ENCODE data around the gene EYA2.

Gene EYA2

GRCh38 chr20:47215653-47216397 lies 321.2 kb downstream of the EYA2 start:
- no peak for DNase-seq

GRCh38 chr20:47216819-47217410 lies 322.3 kb downstream of the EYA2 start:
- DNase-seq = no peak

- DNase-seq = no peak
Observed at GRCh38 chr20:47217482-47218446, 323.1 kb downstream of the EYA2 start.

GRCh38 chr20:47220161-47220582 lies 325.5 kb downstream of the EYA2 start:
- peak; percentile 52 for DNase-seq

DNA sequence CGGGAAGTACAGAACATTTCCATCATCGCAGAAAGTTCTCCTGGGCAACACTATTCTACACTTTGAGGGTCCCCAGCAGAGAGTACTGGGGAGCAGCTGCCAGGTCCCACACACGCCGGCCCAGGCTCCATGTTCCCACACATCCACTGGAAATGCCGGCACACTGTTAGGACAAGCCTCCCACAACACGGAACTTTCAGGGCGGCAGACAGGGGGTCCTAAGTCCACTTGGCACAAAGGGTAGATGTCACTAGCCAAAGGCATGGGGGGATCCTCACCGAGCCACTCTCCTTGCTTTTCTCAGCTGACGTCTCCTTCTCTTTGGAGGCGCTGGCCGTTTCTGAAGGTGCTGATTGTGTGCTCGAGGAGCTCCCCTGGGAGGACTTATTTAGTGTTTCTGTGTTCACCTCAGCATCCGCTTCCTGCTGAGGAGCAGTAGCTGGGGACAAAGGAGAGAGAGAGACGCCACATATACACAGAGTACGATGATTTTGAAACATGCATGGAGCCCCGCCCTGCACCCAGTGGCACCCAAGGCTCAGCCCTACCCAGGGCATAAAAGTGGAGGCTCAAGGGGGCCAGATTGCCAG lies 326.5 kb downstream of the EYA2 start:
- no peak for DNase-seq

- no peak for DNase-seq
Observed at GRCh38 chr20:47222468-47223119, 328.0 kb downstream of the EYA2 start.

DNA sequence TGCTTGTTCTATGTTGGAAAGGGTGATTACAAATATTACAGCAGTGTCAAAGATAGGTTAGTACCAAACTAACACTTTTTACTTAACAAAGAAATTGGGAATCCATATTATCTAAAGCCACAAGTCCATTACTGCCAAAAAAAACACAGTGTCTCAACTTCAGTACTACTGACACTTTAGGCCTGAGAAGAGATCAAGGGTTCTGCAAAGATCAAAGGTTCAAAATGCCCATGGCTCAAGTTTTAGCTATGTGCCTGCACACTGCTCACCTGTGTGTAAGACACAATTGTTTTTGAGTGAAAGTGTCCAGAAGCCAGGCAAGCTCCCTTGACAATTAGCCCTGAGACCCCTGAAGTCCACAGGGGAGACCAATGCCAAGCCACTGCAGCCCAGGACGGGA lies 329.3 kb downstream of the EYA2 start:
- DNase-seq = no peak

DNA sequence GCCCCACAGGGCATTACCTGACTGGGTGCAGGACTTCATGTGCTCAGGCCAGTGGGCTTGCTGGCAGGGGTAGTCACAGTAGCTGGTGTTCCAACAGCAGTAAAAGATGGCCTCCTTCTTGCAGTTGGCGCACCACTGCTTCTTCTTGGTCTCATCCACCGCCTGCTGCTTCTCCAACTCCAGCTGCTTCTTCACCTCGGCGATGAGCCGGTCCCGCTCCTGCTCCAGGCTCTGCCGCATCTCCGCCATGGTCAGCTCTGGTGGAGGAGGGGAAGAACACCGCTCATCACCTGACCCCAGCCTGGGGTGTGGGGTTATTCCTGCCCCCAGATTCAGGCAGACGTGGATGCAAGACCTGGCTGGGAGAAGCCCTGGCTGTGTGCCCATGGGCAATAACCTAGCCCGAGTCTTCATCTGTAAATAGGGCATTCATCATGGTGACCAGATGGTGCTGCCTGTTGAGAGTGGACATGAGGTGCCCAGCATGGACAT lies 329.7 kb downstream of the EYA2 start:
- no peak for DNase-seq

DNA sequence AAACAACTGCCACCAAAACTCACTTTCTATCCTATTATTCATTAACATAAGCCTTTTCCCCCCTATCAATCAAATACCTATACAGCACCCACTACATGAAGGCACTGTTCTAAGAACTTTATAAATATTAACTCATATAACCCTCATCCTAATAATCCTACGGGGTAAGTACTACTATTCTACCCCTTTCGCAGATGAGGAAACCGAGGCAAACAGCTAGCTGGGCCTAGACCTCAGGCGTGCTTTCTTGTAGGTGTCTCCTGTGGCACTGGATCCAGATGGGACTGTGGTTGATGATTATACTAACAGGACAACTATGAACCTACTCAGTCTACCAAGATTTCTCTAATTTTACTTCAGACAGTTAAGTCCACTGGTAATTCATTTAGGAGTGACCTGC lies 330.2 kb downstream of the EYA2 start:
- no peak for DNase-seq

DNA sequence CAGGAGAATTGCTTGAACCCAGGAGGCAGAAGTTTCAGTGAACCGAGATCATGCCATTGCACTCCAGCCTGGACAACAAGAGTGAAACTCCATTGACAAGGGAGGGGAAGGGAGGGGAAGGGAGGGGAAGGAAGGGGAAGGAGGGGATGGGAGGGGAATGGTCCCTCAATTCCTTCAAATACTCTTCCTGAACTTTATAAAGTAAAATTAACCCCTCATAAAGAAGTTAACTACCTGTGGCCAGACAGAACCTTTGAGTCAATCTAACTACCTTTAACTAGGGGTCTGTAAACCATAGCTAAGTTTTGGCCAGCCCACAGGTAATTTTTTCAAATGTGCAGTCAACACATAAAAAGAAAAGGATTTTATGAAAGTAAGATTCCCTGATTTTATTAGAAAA lies 330.8 kb downstream of the EYA2 start:
- no peak for DNase-seq

GRCh38 chr20:47227119-47227518 lies 332.5 kb downstream of the EYA2 start:
- no peak for DNase-seq

- no peak for DNase-seq
Observed at GRCh38 chr20:47227576-47227975, 332.9 kb downstream of the EYA2 start.

DNA sequence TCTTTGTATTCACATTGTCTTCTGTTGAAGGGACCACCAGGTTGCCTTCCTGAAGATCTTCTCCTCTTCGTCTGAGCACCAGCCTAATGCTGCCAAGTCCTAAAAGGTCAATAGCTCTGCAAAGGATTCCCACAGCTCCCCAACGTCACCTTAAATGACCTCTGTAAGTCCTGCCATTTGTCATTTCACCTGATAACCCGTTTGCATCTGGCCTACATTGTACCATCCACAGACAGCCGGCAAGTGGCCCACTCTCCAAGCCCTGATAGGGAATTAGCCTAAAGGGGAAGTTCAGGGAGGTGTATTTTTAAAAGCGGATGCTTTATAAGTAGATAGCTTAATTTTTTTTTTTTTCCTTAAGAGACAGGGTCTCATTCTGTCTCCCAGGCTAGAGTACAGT lies 334.0 kb downstream of the EYA2 start:
- DNase-seq = no peak

DNA sequence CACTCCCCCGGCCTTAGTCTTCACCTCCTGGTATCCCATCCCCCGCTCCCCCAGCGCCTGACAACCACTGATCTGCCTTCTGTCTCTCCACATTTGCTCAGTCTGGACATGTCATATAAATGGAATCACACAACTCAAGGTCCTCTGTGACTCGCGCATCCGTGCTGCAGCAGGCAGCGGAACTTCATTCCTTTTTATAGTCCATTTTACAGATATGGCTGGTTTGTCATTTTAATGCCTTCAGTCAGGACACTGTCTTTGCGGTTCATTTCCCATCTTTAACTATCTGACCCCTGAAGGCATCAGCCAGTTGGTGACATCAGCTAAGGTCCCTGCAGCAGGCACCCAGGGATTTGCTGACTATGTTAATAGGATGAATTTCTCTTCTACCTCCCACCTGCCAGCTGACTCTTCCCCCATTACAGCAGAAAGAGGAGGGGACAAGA lies 336.2 kb downstream of the EYA2 start:
- DNase-seq = no peak

- no peak for DNase-seq
Observed at GRCh38 chr20:47231382-47232039, 336.9 kb downstream of the EYA2 start.

DNA sequence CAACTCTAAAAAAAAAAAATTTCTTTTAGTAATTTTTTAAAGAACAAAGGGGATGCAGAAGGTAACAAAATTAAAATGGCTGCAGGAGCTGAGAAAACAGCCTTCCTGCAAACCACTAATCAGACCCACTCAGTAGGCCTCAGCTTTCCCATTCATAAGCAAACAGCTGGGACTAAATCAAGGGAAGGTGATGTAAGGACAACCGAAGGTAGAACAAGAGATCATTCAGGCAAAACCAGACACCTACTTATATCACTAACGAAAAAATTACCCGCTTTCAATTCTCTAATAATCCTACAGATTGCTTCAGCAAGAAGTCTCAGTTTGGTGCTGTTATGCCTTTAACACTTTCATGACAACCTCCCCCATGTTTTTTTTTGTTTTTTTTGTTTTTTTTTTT lies 337.9 kb downstream of the EYA2 start:
- no peak for DNase-seq

DNA sequence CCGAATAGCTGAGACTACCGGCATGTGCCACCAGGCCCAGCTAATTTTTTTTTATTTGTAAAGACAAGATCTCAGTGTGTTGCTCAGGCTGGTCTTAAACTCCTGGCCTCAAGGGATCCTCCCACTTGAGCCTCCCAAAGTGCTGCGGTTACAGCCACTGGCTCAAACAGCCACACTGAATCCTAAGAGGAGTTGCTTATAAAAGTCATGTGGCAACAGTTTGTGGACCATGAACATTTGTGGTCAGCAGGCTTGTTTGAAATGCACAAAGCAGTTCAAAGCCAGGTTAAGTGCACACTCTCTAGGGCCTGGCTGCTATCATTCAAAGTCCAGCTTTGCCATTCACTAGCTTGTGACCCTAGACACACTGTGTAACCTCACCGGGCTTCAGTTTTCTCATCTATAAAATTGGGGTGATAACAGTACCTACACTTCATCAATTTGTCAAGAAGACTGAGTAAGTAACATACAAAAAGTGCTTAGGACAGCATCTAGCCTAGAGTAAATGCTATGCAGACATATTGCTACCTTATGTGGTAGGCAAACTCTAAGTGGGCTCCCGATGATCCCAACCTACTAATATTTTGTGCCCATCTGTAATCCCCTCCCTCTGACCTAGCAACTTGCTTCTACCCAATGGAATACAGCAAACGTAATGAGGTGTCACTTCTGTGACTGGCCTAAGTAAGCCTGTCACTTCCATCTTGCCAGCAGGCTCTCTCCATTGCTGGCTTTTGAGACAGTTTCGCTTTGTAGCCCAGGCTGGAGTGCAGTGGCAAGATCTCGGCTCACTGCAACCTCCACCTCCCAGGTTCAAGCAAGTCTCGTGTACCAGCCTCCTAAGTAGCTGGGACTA lies 338.9 kb downstream of the EYA2 start:
- DNase-seq = no peak

- DNase-seq = no peak
Observed at GRCh38 chr20:47235111-47235510, 340.5 kb downstream of the EYA2 start.

- DNase-seq = no peak
Observed at GRCh38 chr20:47235853-47236638, 341.4 kb downstream of the EYA2 start.

GRCh38 chr20:47236639-47236900 lies 341.9 kb downstream of the EYA2 start:
- no peak for DNase-seq

All from activated CD4-positive, CD25-positive, alpha-beta regulatory T cell treated with anti-CD3 and anti-CD28 coated beads, Interleukin-2, amount 50 U/mL, for 72 hours (primary cell).